NAMALWA (cell line): ENCODE data around the gene MFSD11.
A peak's percentile ranks its signal among the peaks of the same experiment; 100 is the strongest.
"Not testable (repeated sequence)": the region's sequence is repeated elsewhere in the genome, so short reads cannot be mapped to it uniquely, and the experiment has no call there.

Experiments used
- DNase-seq: peaks from one replicate; pipeline ENCODE4 v3.0.0-alpha.2; 2015; ENCODE audit warnings: low spot score

MFSD11 gene

GRCh38 chr17:76709077-76709950, 28.6 kb upstream of the MFSD11 start:
- DNase-seq: no peak

GRCh38 chr17:76709951-76710862, 27.7 kb upstream of the MFSD11 start:
- not testable (repeated sequence) for DNase-seq

- DNase-seq: peak; percentile 43
These were observed 26.9 kb upstream of the MFSD11 start, which contains the start of gene MXRA7 for GRCh38 chr17:76710863-76711611. Gene MXRA7 (minus strand): TSS chr17:76710965. CDS start chr17:76710946, 19 bp downstream.

GRCh38 chr17:76712321-76712720, 25.6 kb upstream of the MFSD11 start:
- not testable (repeated sequence) for DNase-seq

- no peak for DNase-seq
These were observed 24.2 kb upstream of the MFSD11 start for GRCh38 chr17:76713765-76714164.

- no peak for DNase-seq
These were observed 23.6 kb upstream of the MFSD11 start for GRCh38 chr17:76714336-76714735.

GRCh38 chr17:76714822-76715495, 23.0 kb upstream of the MFSD11 start:
- DNase-seq: peak; percentile 77

GRCh38 chr17:76715496-76715830, 22.5 kb upstream of the MFSD11 start:
- no peak for DNase-seq

- DNase-seq: no peak
These were observed 21.6 kb upstream of the MFSD11 start for GRCh38 chr17:76716146-76716838.

GRCh38 chr17:76716839-76717215, 21.1 kb upstream of the MFSD11 start:
- no peak for DNase-seq

- DNase-seq: no peak
These were observed 19.4 kb upstream of the MFSD11 start for GRCh38 chr17:76718516-76718915.

- no peak for DNase-seq
These were observed 17.7 kb upstream of the MFSD11 start for GRCh38 chr17:76720211-76720610.

- no peak for DNase-seq
These were observed 17.0 kb upstream of the MFSD11 start for GRCh38 chr17:76720941-76721340.

- DNase-seq: no peak
These were observed 16.5 kb upstream of the MFSD11 start for GRCh38 chr17:76721463-76721862.

- no peak for DNase-seq
These were observed 15.6 kb upstream of the MFSD11 start for GRCh38 chr17:76722279-76722678.

GRCh38 chr17:76722977-76723376, 14.9 kb upstream of the MFSD11 start:
- DNase-seq: not testable (repeated sequence)

GRCh38 chr17:76723812-76724211, 14.1 kb upstream of the MFSD11 start:
- DNase-seq: no peak

- peak; percentile 72 for DNase-seq
These were observed 12.2 kb upstream of the MFSD11 start for GRCh38 chr17:76725580-76726230.

- peak; percentile 97 for DNase-seq
These were observed 11.6 kb upstream of the MFSD11 start, which contains the start of gene JMJD6 for GRCh38 chr17:76726231-76726775. Gene JMJD6 (minus strand): TSS chr17:76726606. CDS start chr17:76726475, 131 bp downstream.
